ENCODE measurements around the gene SORCS2. TPM values are rescaled to one million over a fixed set of nuclear protein-coding genes. Genes with fewer than 3 reads are reported as not detected.

SORCS2 gene
- polyA plus RNA-seq, 1 donor = 6.9 TPM

GRCh38 chr4:7626531-7626930 is 434.2 kb downstream of the SORCS2 start:
- no peak for DNase-seq

DNA sequence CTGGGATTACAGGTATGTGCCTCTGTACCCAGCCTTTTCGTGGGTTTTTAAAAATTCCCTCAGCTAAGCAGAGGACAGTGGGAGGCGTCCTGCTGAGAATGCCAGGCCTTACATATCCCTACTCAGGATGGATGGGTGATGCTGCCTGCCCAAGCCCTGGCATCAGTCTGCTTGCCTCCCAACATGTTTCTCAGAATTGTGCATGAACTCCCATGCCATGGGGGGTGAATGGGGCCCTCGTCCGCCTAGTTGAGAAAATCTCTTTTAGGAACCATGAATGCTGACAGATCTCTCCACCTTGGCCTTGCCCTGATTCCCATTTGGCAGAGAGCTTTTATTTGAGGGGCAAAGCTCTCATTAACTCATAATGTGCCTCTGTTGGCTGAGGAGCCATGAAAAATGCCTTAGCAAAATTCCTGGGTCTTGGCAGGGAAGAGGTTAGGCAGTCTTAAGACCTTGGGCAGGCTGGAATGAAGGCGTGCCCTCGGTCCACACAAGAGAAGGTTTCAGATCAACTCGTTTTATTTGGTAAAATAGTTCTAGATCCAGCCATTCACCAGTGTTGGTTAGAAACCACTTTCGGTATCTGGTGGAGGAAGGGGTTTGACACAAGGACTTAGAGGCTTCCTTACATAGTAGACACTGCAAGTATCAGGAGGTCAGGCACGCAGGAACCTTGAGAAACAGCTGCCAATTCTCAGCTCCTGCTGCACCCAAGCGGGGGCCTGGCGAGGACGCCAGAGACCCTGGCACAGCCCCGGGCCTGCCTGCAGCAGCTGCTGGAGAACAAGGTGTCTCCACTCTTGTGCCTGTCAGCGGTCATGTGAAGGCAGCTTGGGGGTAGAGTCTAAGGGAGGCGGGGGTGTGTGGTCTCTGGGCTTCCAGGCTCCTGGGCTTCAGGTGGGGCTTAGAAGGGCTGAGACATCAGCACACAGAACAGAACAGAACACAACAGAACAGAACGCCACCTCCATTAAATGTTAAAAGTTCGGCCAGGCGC is 435.2 kb downstream of the SORCS2 start:
- DNase-seq = no peak

GRCh38 chr4:7628432-7628831 is 436.1 kb downstream of the SORCS2 start:
- no peak for DNase-seq

GRCh38 chr4:7629501-7630254 is 437.3 kb downstream of the SORCS2 start:
- DNase-seq = no peak

DNA sequence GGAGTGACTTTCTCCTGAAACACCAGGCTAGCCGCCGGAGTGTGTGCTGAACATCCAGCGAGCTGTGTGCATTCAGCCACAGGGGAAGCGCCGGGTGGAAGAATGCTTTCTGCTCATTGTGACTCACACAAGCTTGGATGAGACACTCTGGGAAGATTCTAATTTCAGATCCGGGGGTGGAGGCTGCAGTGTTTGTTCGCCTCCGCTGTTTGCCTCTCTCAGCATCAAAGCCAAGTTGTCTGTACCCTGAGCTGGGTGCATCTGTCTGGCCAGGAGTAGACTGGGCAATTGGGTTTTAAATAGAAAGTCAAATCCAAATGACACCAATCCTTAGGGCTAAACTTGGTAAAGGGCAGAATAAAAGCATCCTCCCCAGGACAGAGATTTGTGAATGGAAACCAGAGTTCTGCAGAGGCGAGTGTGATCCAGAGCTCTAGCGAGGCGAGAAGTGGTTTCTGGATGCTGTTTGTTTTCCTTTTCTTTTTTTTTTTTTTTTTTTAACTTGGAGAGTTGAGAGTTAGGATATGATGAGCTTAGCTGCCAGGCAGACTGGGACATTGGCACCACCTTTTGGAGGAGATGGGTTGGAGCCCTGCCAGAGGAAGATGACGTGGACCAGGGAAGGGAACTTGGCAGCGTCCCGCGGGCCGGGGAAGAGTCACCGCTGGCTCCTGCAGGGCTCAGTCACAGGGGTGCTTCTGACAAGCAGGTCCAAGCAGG is 438.4 kb downstream of the SORCS2 start:
- peak; percentile 83 for DNase-seq

GRCh38 chr4:7631288-7632014 is 439.1 kb downstream of the SORCS2 start:
- peak; percentile 26 for DNase-seq

- DNase-seq = no peak
Measured at GRCh38 chr4:7632341-7632740, 440.0 kb downstream of the SORCS2 start.

- no peak for DNase-seq
Measured at GRCh38 chr4:7632971-7633370, 440.6 kb downstream of the SORCS2 start.

DNA sequence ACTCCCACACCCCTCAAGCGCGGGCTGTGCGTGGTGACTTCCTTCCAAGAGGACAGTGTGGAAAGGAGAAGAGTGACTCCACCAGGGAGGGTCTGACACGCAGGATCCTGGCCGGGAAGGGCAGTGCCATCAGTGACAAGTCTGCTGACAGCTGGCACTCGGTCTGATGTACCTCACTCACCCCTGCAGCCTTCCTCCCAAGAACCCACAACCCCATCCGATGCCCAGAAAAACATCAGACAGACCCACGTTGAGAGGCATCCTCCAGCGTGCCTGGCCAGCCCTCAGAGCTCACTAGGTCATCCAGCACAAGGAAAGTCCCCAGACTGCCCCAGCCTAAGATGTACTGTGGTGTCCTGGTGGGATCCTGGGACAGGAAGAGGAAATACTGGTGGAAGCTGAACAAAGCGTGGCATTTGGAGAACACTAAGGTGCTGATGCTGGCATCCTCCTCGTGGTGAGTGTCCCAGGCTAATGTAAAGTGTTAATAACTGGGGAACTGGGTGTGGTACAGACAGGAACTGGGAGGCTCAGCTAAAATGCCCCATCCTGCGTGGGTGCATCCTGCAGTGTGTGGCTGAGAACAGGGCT is 442.4 kb downstream of the SORCS2 start:
- no peak for DNase-seq

DNA sequence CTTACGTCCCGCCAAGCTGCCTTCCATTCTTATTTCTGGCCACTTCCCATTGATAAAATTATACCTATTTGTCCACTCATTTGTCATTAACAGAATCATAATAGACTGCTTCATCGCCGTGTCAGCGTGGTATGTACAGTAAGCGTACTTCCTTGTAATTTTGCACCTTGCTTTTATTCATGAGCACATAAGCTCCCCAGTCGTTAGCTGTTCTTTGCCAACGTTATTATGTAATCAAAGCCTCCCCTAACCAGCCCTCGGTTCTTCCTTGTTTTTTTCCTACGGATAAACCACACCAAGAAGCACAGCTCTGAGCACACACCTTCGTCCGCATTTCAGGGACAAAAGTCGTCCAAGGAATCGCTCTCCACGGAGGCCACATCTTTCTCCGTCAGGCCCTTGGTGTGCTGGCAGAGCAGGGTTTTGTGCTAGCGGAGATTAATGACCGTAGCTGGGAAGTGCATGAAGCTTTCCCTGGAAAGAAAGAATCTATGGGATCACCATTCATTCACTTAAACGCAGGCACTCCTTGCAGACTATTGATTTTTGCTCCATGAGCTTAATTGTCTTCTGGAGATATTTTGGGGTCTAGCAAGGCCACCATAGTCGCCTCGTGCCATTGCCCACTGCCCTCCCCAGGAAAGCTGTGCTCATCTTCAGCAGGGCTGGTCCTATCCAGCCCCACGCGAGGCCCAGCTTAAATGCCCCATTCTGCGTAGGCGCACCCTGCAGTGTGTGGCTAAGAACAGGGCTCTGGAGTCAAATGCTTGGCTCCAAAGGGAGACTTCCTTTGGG is 443.3 kb downstream of the SORCS2 start:
- DNase-seq = no peak

- DNase-seq = no peak
Measured at GRCh38 chr4:7636240-7636508, 443.8 kb downstream of the SORCS2 start.

- no peak for DNase-seq
Measured at GRCh38 chr4:7637139-7637538, 444.8 kb downstream of the SORCS2 start.

DNA sequence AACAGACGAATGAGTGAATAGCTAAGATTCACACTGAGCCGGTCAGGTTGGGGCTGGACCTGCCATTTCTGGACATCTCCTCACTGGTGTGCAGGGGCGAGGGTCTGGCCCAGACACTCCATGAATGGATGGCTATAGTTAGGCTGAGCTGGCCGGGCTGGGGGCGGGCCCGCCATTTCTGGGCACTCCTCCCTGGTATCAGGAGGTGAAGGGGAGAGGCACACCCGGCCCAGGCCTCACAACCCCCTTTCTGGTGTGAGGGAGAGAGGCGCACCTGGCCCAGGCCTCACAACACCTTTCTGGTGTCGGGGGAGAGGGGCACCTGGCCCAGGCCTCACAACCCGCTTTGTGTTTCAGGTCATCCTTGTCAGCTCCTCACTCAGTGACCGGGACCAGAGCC is 445.6 kb downstream of the SORCS2 start:
- no peak for DNase-seq

- DNase-seq = no peak
Measured at GRCh38 chr4:7638489-7638888, 446.2 kb downstream of the SORCS2 start.

GRCh38 chr4:7638984-7639789 is 446.8 kb downstream of the SORCS2 start:
- no peak for DNase-seq

DNA sequence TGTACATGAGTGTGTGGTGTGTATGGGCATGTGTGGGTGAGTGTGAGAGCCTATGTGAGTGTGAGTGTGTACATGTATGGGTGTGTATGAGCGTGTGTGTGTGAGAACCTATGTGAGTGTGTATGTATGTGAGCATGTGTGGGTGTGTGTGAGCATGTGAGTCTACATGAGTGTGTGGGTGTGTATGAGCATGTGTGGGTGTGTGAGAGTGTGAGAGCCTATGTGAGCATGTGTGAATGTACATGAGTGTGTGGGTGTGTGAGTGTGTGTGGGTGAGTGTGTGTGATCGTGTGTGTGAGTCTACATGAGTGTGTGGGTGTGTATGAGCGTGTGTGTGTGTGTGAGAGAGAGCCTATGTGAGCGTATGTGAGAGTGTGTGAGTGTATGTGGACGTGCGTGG is 447.8 kb downstream of the SORCS2 start:
- DNase-seq = no peak

- no peak for DNase-seq
Measured at GRCh38 chr4:7641712-7642111, 449.4 kb downstream of the SORCS2 start.

- no peak for DNase-seq
Measured at GRCh38 chr4:7642741-7643458, 450.6 kb downstream of the SORCS2 start.

- DNase-seq = no peak
Measured at GRCh38 chr4:7645158-7645557, 452.8 kb downstream of the SORCS2 start.

DNA sequence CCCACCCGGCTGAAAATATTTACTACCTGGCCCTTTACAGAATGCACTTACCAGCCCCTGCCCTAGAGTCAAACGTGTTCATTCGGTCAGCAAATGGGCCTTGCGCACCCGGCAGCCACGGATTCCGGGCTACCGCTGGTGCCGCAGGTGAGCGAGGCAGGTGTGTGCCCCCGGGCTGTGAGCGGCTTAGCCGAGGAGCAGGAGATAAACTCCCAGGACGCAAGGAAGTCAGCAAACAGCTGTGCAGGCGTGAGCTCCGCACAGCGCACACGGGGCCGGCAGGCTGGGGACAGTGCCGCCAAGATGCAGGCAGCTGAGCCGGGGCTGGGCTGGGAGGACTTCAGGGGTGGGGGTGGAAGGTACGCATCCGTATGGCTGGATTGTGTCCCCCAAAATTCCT is 453.6 kb downstream of the SORCS2 start:
- no peak for DNase-seq
